DND-41 (cell line): Measurements from ENCODE around the gene PPP1R15B.

Experiments
- ATAC-seq: fragments of 200-7000 bp; cut with Tn5 transposase; 3 replicates; pipeline ENCODE4 v1.9.1; 2021; ENCODE audit warnings: low read depth; ENCODE audit not compliant: insufficient read depth
- DNase-seq: peaks from one replicate; pipeline ENCODE4 v3.0.0-alpha.2; 2020
- H2AFZ ChIP-seq: 2 replicates; pipeline ENCODE4 v1.6.0; 2012; ENCODE audit warnings: low read depth, low read length
- H3K27ac ChIP-seq: 2 replicates; pipeline ENCODE4 v1.5.1; 2012; ENCODE audit warnings: low read length, inconsistent platforms
- H3K27me3 ChIP-seq: fragments of 200-600 bp; sonication (generic); 2 replicates; pipeline ENCODE4 v1.6.0; 2012; ENCODE audit warnings: low read length, mild to moderate bottlenecking, inconsistent platforms; ENCODE audit not compliant: insufficient read depth, poor library complexity
- H3K36me3 ChIP-seq: 2 replicates; pipeline ENCODE4 v1.5.1; 2012; ENCODE audit warnings: low read length, inconsistent platforms; ENCODE audit not compliant: insufficient read depth
- H3K4me1 ChIP-seq: 2 replicates; pipeline ENCODE4 v1.5.1; 2012; ENCODE audit warnings: mild to moderate bottlenecking, low read length; ENCODE audit not compliant: insufficient read depth
- H3K4me2 ChIP-seq: 2 replicates; pipeline ENCODE4 v1.6.0; 2012; ENCODE audit warnings: mild to moderate bottlenecking, moderate library complexity, low read length, inconsistent platforms; ENCODE audit not compliant: insufficient read depth
- H3K4me3 ChIP-seq, 2 experiments: fragments of 200-600 bp in 1 of 2; shearing (Covaris generic) in 1 of 2; 2 replicates each; pipeline ENCODE4 v1.5.1; 2012 to 2016; ENCODE audit warnings: inconsistent platforms in 2 of 2, low read length in 2 of 2, mild to moderate bottlenecking in 2 of 2, low read depth in 1 of 2, moderate library complexity in 1 of 2
- H3K79me2 ChIP-seq: 2 replicates; pipeline ENCODE4 v1.6.0; 2012; ENCODE audit warnings: low read length, inconsistent platforms; ENCODE audit not compliant: insufficient read depth
- H3K9ac ChIP-seq: 2 replicates; pipeline ENCODE4 v1.6.0; 2012; ENCODE audit warnings: low read depth, mild to moderate bottlenecking, inconsistent platforms, low read length, moderate library complexity
- H3K9me3 ChIP-seq: 2 replicates; pipeline ENCODE4 v1.5.1; 2012; ENCODE audit warnings: low read length, moderate library complexity, mild to moderate bottlenecking, inconsistent platforms; ENCODE audit not compliant: insufficient read depth, severe bottlenecking
- H4K20me1 ChIP-seq: 2 replicates; pipeline ENCODE4 v1.6.0; 2012; ENCODE audit warnings: low read length; ENCODE audit not compliant: insufficient read depth
- CTCF ChIP-seq: IDR thresholded peaks from 2 replicates; pipeline ENCODE4 v1.5.1; 2012; ENCODE audit warnings: borderline replicate concordance, low read length, moderate library complexity, mild to moderate bottlenecking; ENCODE audit not compliant: poor library complexity, severe bottlenecking; ENCODE audit errors: extremely low read depth
- EZH2 ChIP-seq: IDR thresholded peaks from 3 replicates; pipeline ENCODE4 v1.6.1; 2012; ENCODE audit warnings: borderline replicate concordance, low read depth, mild to moderate bottlenecking, moderate library complexity, low read length, inconsistent platforms; ENCODE audit not compliant: severe bottlenecking

Gene PPP1R15B

GRCh38 chr1:204354579-204354978 lies 57.0 kb downstream of the PPP1R15B start:
- Histone ChIP-seq H3K27ac (no peak overlapping the region), H3K79me2 (no peaks in the 10 kb centered on the region), H3K9me3 (no peaks in the 10 kb centered on the region), H3K4me1 (peaks cover 3% of the 10 kb centered on the region), H3K27me3 (peaks cover 12% of the 10 kb centered on the region), H2AFZ (no peak overlapping the region), H3K4me3 (no peak overlapping the region), H3K36me3 (no peaks in the 10 kb centered on the region), H3K4me2 (no peak overlapping the region), H3K9ac (no peak overlapping the region), H4K20me1 (0 out of 2 replicates have a peak, but pooled peaks cover 2% of the 10 kb centered on the region)
- TF ChIP-seq EZH2, result no peak
- no peak for TF ChIP-seq CTCF
- no peak for DNase-seq
- no peak for ATAC-seq
